Measurements from ENCODE around the gene ATG9B. TPM values are rescaled to one million over a fixed set of nuclear protein-coding genes. Genes with fewer than 3 reads are reported as not detected.

Gene ATG9B
- total RNA-seq (2014; rRNA removed; shearing (Covaris generic)): not detected in 2 replicates

GRCh38 chr7:151024435-151025056, at the start of gene ATG9B:
Gene ATG9B (minus strand): TSS chr7:151024494. CDS start chr7:151024423, 71 bp downstream.

GRCh38 chr7:151059367-151060112, 35.2 kb upstream of the ATG9B start, which contains the start of gene SLC4A2:
Gene SLC4A2 (plus strand): TSS chr7:151059589. CDS start chr7:151061988, 2,399 bp downstream.

GRCh38 chr7:151057506-151057988, 33.3 kb upstream of the ATG9B start, which contains the start of gene CDK5:
Gene CDK5 (minus strand): TSS chr7:151057897. CDS start chr7:151057848, 49 bp downstream.

GRCh38 chr7:151047976-151048815, 23.9 kb upstream of the ATG9B start, which contains the start of gene ASIC3:
Gene ASIC3 (plus strand): TSS chr7:151048531. CDS start chr7:151048886, 355 bp downstream.

GRCh38 chr7:151028131-151028947, 4.0 kb upstream of the ATG9B start, which contains the start of gene ABCB8:
Gene ABCB8 (plus strand): TSS chr7:151028450. CDS start chr7:151028516, 66 bp downstream.

GRCh38 chr7:150990416-150991186, 33.7 kb downstream of the ATG9B start, which contains the start of gene NOS3:
Gene NOS3 (plus strand): TSS chr7:150991017. CDS start chr7:150993804, 2,787 bp downstream.

GRCh38 chr7:150978126-150978789, 46.0 kb downstream of the ATG9B start, which contains the start of gene KCNH2:
Gene KCNH2 (minus strand): TSS chr7:150978321. CDS start chr7:150977913, 408 bp downstream.

Other genes with a start within 250 kb of the ATG9B start
- gene TMEM176B, start 224.1 kb downstream of the ATG9B start, total RNA-seq (2014; rRNA removed; shearing (Covaris generic)): not detected in 2 replicates
- gene TMEM176A, start 223.7 kb downstream of the ATG9B start, total RNA-seq (2014; rRNA removed; shearing (Covaris generic)): not detected in 2 replicates
- gene AOC1, start 172.0 kb downstream of the ATG9B start, total RNA-seq (2014; rRNA removed; shearing (Covaris generic)): 0.08 TPM in 1 of 2 replicates, not detected in the other
- not detected in 2 replicates for gene KCNH2, start 46.2 kb downstream of the ATG9B start, total RNA-seq (2014; rRNA removed; shearing (Covaris generic))
- not detected in 2 replicates for gene NOS3, start 33.5 kb downstream of the ATG9B start, total RNA-seq (2014; rRNA removed; shearing (Covaris generic))
- gene ABCB8, start 4.0 kb upstream of the ATG9B start, total RNA-seq (2014; rRNA removed; shearing (Covaris generic)): 29.2 and 37.3 TPM in 2 replicates
- gene ASIC3, start 24.0 kb upstream of the ATG9B start, total RNA-seq (2014; rRNA removed; shearing (Covaris generic)): 0.74 and 3.7 TPM in 2 replicates
- 44.8 and 50.0 TPM in 2 replicates for gene CDK5, start 33.4 kb upstream of the ATG9B start, total RNA-seq (2014; rRNA removed; shearing (Covaris generic))
- 193 and 293 TPM in 2 replicates for gene SLC4A2, start 35.1 kb upstream of the ATG9B start, total RNA-seq (2014; rRNA removed; shearing (Covaris generic))
- gene FASTK, start 56.3 kb upstream of the ATG9B start, total RNA-seq (2014; rRNA removed; shearing (Covaris generic)): 93.0 and 94.2 TPM in 2 replicates
- 48.4 and 64.1 TPM in 2 replicates for gene TMUB1, start 59.0 kb upstream of the ATG9B start, total RNA-seq (2014; rRNA removed; shearing (Covaris generic))
- gene AGAP3, start 62.0 kb upstream of the ATG9B start, total RNA-seq (2014; rRNA removed; shearing (Covaris generic)): 58.4 and 63.6 TPM in 2 replicates
- gene GBX1, start 143.2 kb upstream of the ATG9B start, total RNA-seq (2014; rRNA removed; shearing (Covaris generic)): not detected in 2 replicates
- gene ASB10, start 162.8 kb upstream of the ATG9B start, total RNA-seq (2014; rRNA removed; shearing (Covaris generic)): not detected in 2 replicates
- not detected in 2 replicates for gene H2BK1, start 186.0 kb upstream of the ATG9B start, total RNA-seq (2014; rRNA removed; shearing (Covaris generic))
- 57.4 and 67.6 TPM in 2 replicates for gene ABCF2, start 202.7 kb upstream of the ATG9B start, total RNA-seq (2014; rRNA removed; shearing (Covaris generic))
- gene CHPF2, start 208.0 kb upstream of the ATG9B start, total RNA-seq (2014; rRNA removed; shearing (Covaris generic)): 40.2 and 43.6 TPM in 2 replicates
- 15.9 and 16.9 TPM in 2 replicates for gene SMARCD3, start 224.2 kb upstream of the ATG9B start, total RNA-seq (2014; rRNA removed; shearing (Covaris generic))

Measured in A375 (cell line).